Activated gamma-delta T cell treated with anti-CD3 and anti-CD28 coated beads, Interleukin-2, amount 50 U/mL, for 16 hours (primary cell): Measurements from ENCODE around the gene GNA12.
"Not testable (repeated sequence)": the region's sequence is repeated elsewhere in the genome, so short reads cannot be mapped to it uniquely, and the experiment has no call there.

Experiments
- DNase-seq: peaks from one replicate; pipeline ENCODE4 v3.0.0-alpha.2; 2020; ENCODE audit warnings: low read depth

Gene GNA12

DNA sequence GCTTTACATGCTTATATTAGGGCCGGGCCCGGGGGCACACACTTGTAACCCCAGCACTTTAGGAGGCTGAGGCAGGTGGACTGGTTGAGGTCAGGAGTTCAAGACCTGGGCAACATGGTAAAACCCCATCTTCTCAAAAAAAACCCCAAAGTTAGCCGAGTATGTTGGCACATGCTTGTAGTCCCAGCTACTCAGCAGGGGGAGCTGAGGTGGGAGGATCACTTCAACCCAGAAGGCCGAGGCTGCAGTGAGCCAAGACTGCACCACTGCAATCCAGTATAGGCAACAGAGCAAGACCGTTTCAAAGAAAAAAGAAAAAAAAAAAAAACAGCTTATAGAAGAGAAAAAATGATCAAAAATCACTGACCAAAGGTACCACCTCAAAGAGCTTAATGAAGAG lies 93.0 kb downstream of the GNA12 start:
- no peak for DNase-seq

DNA sequence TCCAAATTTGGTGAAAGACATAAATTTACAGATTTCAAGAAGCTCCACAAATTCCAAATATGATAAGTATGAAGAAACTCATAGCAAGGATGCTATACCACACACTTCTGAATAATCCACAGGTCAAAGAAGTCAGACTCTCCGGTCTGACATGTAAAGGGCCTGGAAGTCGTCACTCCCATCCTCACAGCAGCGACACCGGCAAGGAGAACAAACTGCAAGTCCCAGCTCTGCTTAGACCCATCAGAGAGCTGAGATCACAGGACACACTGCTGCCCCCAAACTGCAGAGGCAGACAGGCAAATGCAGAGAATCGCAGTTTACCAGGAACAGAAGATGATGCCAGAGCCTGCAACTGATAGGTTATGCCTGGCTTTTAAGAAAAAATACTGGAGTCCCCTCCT lies 94.1 kb downstream of the GNA12 start:
- DNase-seq, result no peak

DNA sequence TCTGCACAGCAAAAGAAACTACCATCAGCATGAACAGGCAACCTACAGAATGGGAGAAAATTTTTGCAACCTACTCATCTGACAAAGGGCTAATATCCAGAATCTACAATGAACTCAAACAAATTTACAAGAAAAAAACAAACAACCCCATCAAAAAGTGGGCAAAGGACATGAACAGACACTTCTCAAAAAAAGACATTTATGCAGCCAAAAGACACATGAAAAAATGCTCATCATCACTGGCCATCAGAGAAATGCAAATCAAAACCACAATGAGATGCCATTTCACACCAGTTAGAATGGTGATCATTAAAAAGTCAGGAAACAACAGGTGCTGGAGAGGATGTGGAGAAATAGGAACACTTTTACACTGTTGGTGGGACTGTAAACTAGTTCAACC lies 95.4 kb downstream of the GNA12 start:
- DNase-seq, result not testable (repeated sequence)

DNA sequence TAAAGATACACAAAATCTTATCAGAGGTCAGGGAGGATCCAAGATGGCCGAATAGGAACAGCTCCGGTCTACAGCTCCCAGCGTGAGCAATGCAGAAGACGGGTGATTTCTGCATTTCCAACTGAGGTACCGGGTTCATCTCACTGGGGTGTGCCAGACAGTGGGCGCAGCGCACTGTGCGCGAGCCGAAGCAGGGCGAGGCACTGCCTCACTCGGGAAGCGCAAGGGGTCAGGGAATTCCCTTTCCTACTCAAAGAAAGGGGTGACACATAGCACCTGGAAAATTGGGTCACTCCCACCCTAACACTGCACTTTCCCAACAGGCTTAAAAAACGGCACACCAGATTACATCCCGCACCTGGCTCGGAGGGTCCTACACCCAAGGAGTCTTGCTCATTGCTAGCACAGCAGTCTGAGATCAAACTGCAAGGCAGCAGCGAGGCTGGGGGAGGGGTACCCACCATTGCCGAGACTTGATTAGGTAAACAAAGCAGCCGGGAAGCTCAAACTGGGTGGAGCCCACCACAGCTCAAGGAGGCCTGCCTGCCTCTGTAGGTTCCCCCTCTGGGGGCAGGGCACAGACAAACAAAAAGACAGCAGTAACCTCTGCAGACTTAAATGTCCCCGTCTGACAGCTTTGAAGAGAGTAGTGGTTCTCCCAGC lies 100.5 kb downstream of the GNA12 start:
- DNase-seq, result not testable (repeated sequence)

DNA sequence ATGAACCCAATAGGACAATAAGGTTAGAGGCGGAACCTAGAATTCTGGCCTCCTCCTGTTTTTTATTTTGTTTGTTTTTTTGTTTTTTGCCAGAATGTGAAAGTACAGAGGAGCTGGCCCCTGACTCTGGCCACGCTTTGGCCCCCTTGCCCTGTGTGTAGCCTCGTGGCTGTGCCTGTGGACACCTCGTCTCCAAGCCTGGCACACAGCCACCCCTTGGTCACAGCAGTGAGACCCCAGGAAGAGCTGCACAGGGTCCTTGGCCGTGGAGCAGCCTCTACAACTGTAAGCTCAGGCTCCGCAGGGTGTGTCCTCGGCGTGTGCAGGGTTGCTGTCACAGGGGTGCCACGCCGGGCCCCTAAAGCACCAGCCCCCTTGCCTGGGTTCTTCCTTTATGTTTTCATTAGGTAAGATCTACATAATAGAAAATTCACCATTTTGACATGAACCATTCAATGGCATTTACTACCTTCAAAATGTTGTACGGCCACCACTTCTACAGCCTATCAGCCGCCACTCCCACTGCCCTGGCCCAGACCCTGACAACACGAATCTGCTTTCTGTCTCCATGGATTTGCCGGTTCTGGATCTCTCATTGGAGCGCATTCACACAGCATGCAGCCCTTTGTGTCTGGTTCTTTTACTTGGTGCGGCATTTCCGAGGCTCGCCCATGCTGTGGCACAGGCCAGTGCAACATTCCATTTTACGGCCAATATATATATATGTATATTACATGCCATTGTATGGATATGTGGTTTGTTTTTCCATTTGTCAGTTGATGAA lies 105.2 kb downstream of the GNA12 start:
- DNase-seq, result no peak

DNA sequence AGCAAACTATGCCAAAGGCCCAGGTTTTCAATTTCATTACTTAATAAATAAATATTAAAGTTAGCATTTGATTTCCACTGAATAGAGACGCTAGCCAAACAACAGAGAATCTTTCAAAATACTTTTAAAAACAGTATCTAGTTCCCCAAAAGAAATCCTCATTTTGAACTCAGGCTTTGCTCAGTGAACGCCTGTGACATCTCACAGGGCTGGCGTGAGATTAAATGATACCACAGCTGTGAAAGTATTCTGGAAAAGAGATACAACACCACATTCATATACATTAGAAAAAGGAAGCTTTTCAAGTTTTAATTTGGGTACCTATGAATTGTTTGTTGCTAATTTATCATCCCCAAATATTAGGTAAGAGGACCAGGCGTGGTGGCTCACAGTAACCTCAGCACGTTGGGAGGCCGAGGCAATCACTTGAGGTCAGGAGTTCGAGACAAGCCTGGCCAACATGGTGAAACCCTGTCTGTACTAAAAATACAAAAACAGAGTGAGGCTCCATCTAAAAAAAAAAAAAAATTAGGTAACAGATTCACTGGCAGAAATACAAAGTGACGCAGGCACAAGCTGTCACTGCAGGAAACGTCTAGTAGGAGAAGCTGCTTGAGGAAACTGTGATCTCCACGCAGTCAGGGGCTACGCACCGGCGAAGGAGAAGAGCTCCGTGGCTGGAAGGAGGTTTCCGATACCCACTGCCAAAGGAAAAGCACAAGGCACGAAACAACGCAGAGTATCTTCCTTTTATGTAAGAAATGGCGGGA lies 106.2 kb downstream of the GNA12 start:
- DNase-seq, result no peak

DNA sequence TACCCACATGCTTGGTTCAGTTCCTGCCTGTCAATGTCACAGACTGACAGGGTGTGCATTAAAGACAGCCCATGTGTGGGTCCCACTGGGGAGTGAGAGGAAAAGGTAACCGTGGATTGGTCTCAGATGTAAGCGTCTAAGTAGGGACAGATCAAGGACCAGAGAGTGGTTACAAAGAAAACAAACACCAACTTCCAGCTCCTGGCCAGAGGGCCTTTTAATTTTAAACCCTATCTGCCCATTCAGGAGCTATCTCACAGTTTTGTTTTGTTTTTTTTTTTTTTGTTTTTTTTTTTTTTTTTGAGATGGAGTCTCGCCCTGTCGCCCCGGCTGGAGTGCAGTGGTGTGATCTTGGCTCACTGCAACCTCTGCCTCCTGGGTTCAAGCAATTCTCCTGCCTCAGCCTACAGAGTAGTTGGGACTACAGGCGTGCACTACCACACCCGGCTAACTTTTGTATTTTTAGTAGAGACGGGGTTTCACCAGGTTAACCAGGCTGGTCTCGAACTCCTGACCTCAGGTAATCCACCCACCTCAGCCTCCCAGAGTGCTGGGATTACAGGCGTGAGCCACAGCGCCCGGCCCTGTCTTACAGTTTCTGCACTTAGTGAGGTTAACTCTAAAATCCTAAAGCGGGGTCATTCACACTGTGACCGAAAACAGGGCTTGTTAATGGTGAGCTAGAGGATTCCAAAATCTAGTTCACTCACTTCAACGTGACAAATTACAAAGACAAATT lies 106.9 kb downstream of the GNA12 start:
- not testable (repeated sequence) for DNase-seq

DNA sequence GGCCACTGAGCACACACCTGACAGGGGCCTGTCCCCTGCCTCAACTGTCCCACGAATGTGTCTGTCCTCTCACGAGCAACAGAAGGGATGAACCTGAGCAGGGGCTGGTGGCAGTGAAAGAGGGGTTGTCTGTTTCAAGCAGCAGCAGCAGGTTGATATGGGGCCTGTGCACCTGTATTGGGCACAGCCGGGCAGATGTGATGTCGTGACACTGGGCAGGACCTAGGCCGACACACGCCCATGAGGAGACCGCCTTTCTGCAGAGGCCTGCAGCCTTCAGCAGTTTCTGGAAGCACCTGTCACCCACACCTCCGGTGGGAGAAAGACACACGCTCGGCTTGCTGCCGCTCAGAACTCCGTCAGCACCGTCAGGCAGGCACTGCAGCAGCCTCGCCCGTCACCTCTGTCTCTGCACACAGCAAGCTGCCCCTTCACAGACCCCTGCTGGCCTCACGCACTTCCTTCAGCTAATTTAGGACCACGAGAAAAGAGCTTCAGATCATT lies 107.6 kb downstream of the GNA12 start:
- no peak for DNase-seq

DNA sequence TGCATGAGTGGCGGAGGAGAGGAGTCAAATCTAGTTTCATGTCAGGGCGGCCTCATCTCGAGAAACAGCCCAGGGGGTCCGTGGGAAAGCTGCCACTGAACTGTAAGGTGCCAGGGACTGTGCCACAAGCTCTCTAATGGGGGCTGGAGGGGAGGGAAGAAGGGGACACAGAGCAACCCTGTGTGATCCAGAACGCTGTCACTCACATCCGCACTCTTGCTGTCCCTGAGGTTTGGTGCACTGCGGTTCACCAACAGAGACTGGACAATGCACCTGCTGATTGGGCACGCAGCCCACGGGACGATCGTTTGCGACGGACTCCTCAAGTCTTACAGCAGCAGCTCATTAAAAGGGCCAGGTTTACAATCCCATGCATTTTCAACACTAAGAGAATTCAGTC lies 108.4 kb downstream of the GNA12 start:
- no peak for DNase-seq

DNA sequence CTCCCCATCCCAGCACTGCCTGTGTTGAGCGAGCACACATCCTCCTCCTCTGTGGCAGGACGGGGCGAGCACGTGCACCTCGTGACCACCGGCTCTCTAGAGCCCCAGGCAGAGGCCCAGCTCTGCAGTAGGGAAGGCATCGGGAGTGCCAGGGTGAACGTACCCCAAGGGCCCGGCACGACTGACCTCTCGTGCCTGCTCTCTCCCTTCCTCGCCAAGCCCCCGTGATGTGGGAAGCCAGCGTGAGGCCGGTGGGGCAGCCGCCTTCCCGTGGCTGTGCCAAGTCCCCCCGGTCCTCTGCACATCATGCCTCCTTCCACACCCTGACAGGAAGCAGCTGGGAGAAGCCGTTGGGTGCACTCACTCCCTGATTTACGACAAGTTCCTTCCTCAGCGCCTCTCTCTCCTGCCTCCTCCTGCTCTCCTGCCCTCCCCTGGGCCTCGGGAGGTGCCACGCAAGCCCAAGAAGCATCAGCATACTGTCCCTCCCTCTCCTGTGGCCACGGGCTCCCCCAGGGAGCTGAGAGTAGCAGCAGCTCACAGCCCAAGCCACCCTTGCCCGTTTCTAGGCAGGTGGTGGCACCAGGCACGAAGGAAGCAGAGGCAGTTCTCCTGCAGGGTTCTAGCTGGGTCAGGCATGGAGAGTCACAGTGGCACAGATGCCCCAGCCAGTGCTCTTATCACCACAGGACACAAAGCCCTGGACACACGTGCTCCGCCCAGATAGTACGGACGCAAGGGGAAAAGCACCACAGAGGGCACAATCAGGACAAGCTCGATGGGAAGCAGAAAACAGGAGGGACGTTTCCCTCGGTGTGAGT lies 109.1 kb downstream of the GNA12 start:
- DNase-seq, result no peak

DNA sequence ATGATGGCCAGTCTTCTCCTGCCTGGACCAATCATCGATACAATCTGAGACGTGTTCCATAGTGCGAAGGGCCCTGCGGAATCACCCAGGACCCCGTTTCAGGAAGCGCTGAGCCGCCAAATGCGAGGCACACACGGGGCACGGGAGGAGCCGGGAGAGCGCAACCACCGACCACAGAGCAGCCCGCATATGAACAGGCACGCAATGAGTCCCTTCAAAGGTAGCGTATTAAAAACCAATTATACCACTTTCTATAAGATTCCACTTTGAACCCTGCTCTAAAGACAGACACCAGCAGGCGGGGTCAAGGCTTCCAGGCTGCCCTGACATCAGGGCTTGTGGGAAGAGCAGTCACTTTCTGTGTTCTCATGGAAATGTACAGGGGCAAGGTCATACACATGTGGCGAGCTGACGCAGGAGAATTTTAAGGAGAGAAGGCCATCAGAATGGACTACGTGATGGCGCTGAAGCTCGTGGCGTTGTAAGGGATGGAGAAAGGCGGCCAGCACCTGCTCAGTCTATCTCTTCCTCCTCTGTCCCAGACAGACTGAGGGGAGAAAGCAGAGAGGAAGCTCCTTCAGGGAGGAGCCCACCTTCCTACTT lies 109.9 kb downstream of the GNA12 start:
- no peak for DNase-seq

DNA sequence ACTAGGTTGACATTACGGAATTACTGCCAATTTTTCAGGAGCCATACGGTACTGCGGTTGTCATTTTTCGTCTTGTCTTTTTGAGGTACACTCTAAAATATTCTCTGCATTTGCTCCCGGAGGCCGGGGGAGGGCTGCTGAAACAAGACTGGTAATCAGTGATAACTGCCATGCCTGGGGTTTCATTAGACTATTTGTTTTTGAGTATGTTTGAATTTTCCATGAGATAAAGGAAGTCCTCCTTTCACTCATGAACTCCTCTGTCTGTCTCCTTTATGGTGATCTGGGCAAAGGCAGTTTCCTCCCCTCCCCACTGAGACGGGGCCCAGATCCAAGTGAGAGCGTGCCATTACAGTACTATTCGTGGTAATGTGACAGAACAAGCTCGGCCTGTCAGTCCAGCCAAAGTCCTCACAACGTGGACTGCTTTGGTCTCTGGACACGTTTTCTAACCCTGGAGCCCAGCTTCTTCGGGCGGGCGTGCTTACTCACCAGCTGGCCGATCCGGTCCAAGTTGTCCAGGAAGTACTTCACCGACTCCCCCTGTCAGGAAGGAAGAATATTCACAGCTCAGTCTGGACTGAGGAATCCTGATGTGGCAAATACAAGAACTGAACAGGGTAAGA lies 111.0 kb downstream of the GNA12 start:
- DNase-seq, result no peak

DNA sequence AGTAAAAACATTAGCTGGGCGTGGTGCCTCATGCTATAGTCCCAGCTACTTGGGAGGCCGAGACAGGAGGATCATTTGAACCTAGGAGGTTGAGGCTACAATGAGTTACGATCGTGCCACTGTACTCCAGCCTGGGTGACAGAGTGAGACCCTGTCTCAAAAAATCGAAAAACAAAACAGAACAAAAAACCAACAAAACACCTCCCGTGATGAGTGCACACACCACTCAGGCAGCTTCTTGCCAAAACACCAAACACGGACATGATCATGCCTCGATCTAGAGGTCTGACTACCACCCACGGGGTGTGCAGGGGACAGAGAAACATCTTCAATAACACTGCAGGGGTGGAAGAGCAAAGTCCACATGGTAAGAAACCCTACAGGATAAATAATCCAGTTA lies 111.7 kb downstream of the GNA12 start:
- DNase-seq, result no peak

DNA sequence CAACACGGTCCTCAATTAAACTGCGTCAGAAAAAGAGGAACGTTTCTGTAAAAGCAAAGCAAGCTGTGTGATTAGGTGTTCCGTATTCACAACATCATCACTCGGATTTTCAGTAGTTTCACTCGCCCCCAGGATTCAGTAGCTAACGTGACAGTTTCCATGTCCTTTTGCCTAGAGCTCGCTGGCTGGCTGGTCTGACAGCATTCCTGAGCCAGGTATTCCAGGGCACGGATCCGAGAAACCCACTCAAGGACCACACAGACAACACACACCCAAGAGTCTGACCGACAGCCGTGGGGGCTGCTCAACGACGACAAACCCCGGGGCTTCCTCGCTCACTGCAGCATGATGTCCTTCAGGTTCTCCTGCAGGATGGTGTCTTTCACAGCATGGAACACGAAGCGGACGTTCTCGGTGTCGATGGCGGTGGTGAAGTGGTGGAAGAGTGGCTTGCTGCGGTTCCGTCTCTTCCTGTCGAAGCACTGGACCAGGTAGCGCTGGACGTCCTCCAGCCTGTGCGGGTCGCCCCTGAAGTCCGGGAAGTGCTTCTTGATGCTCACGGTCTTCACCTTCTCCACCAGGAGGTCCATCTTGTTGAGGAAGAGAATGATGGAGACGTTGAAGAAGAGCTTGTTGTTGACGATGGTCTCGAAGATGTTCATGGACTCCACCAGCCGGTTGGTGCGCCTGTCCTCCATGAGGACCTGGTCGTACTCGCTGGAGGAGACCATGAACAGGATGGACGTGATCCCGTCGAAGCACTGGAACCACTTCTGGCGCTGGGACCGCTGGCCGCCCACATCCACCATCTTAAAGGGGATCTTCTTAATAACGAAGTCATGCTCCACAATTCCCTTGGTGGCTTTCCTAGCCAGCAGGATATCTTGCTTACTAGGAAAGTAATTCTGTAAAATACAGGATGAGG lies 113.0 kb downstream of the GNA12 start:
- DNase-seq, result no peak

DNA sequence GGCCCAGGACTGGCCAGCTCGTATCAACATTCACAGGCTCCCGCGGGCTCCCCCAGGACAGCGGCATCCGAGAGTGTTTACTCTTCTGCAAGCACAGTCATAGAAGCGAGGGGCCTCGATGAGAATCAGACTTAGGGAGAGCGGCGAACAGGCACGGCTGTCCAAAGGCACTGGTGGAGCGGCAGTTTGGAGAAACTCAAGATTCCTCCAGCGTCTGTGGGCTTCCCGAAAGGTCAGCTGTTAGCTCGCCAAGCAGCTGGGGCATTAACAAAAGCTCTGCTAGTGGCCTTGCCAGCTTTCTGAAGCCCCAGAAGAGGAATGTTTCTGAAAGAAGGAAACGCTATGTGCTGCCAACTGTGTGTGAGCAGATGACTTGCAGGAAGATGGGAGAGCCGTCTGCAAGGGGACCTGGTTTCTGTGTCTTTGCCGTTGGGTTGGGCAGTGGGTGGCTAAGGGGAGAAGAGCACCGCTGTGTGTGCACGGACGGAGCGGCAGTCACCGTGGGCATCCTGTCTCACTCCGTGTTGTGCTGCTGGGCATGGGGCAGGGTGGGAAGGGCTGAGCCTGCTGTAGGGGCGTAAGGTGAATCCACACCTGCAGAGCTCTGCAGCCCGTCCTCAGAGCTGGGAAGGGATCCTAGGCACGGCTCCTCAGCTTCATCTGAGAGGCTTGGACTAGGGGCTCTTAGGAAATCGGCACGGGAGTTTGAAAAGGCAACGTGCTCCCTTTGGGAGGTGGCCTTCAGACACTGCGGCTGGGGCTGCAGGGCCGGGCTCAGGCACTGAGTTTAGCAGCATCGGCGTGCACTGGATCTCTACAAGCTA lies 114.0 kb downstream of the GNA12 start:
- no peak for DNase-seq

DNA sequence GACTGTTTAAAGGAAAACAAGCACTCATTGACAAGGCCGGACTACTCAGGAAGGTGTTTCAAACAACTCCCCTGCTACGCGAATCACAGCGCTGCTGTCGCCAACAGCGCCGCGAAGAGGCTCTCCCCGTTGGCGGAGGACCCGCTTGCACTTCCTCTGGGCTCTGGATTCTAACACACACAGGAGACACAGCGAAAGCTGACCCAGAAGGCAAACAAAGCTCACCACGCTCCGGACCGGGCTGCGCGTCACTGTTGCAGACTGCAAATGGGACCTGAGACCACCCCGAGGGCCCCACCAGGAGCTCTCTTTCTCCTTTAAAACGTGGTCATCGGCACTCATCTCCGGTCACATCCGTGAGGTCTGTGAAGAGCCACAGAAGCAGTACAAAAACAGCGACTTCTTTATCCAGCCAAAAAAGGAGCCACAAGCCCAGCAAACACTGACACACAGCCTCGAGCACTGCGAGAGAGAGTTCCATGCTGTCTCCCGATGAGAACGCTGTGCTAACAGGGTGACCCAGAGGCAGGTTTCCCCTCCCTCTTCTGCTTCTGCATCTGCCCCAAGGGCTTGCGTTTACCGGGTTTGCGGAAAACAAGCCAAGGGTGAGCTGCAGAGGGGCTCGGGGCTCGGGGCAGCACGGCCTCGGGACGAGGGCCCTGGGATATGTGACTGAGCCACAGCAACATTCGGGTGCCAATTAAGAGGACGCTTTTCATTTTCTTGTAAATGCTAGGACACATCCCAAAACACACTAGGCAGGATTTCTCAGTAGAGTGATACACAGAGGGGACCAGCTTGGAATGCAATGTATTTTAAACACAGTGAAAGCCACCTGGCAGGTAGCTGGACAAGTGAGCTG lies 114.8 kb downstream of the GNA12 start:
- no peak for DNase-seq

DNA sequence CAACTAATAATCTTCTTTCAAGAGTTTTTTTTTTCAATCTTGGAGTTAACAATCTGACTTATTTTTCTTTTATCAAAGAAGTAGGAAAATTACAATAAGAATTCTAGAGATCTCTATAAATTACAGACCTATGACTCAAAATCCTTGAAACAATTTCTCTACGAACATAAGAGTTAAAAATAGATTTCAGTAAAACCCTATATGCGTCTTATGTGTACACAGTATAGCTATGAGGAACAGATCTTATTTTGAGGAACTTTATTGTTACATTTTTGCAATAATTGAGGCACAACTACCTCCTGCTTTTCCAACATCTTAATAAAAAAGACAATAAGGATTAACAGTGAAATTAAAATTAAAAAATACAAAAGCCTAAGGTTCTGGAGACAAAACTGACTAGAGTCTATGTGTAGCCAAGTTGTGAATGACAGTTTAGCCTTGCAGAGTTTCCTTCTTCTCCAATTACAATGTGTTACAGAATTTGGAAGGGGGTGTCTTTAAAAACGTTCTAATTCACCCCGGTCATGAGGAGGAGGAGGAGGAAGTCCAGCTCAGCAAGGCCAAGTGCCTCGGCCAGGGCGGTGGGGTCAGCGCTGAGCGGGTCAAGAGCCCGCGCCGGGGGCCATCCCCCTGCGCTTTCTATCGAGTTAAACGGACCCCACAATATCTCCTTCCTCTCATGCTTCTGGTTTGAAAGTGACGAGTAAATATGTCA lies 115.6 kb downstream of the GNA12 start:
- DNase-seq, result no peak
